ENCODE results near the gene LRRC32. TPM values are rescaled to one million over a fixed set of nuclear protein-coding genes. Genes with fewer than 3 reads are reported as not detected.

LRRC32 gene
- total RNA-seq, 2 experiments from 2014 or later, result 1.8 to 2.4 TPM

DNA sequence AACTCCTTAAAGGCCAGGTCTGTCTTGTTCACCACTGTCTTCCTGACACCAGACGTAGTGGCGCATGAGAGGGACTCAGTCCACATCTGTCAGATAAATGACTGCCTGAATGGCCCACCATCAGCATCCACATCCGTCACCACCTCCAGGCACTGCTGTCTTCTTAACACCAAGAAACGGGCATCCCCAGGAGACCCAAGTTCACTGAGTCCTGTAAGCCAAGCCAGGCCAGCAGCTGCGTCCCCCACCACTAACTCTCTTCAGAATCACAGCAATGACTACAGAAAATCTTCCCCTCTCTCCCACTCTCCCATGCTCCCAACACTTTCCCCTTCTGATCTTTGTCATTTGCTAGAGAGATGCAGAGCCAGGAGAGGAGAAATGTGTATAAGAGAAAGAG lies 47.3 kb upstream of the LRRC32 start:
- Mint-ChIP-seq H3K27ac (no peak overlapping the region), H3K36me3 (ENCODE audit: low read depth) (no peaks in the 10 kb centered on the region), H3K27me3 (peaks cover 10% of the 10 kb centered on the region), H3K4me3 (no peak overlapping the region), H3K9me3 (no peaks in the 10 kb centered on the region), H3K4me1 (ENCODE audit: low read depth) (peaks cover 5% of the 10 kb centered on the region)
- Histone ChIP-seq H3K4me3 (ENCODE audit: low read length) (no peak overlapping the region), H3K36me3 (ENCODE audit: insufficient read depth, low read length) (no peaks in the 10 kb centered on the region), H3K9me3 (ENCODE audit: control insufficient read depth in 1 of 2, insufficient read depth in 1 of 2, low read length in 2 of 2) (no peaks in the 10 kb centered on the region), H3K27me3 (ENCODE audit: control insufficient read depth in 1 of 2, insufficient read depth in 2 of 2, low read length in 2 of 2) (peaks cover 0 to 5% of the 10 kb centered on the region in 2 experiments), H3K27ac (ENCODE audit: low read depth in 1 of 2, low read length in 2 of 2) (no peak overlapping the region), H3K4me1 (ENCODE audit: insufficient read depth, low read length) (peaks cover 8% of the 10 kb centered on the region)
- TF ChIP-seq, protein P1, sequence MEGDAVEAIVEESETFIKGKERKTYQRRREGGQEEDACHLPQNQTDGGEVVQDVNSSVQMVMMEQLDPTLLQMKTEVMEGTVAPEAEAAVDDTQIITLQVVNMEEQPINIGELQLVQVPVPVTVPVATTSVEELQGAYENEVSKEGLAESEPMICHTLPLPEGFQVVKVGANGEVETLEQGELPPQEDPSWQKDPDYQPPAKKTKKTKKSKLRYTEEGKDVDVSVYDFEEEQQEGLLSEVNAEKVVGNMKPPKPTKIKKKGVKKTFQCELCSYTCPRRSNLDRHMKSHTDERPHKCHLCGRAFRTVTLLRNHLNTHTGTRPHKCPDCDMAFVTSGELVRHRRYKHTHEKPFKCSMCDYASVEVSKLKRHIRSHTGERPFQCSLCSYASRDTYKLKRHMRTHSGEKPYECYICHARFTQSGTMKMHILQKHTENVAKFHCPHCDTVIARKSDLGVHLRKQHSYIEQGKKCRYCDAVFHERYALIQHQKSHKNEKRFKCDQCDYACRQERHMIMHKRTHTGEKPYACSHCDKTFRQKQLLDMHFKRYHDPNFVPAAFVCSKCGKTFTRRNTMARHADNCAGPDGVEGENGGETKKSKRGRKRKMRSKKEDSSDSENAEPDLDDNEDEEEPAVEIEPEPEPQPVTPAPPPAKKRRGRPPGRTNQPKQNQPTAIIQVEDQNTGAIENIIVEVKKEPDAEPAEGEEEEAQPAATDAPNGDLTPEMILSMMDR (IDR thresholded peaks at IDR 0.05), result no peak
- ATAC-seq (ENCODE audit: poor library complexity) (no peak), DNase-seq (no peak)
- CTCF ChIA-PET, result no interaction called here
- intact Hi-C loops (cut with DNase I, micrococcal nuclease), result no loop called here
- POLR2A ChIA-PET, result no interaction called here

DNA sequence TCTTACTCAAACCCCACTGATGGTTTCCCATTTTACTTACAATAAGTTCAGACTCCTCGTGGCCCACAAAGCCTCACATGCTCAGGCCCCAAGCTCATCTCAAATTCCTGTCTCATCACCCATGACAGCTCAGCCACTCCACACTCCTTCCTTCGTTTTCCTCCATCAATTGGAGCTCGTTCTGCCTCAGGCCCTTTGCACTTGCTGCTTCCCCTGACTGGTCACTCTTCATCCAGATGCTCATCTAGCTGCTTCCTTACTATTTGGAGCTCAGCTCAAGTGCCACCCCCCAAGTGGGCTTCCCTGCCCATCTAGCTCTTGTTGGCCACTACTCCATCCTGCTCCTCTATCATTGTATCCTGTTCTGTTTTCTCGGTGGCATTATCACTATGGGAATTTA lies 46.8 kb upstream of the LRRC32 start:
- Histone ChIP-seq H3K4me3 (ENCODE audit: low read length) (no peak overlapping the region), H3K36me3 (ENCODE audit: insufficient read depth, low read length) (no peaks in the 10 kb centered on the region), H3K27ac (ENCODE audit: low read depth in 1 of 2, low read length in 2 of 2) (no peak overlapping the region), H3K9me3 (ENCODE audit: control insufficient read depth in 1 of 2, insufficient read depth in 1 of 2, low read length in 2 of 2) (no peaks in the 10 kb centered on the region), H3K27me3 (ENCODE audit: control insufficient read depth in 1 of 2, insufficient read depth in 2 of 2, low read length in 2 of 2) (peaks cover 0 to 2% of the 10 kb centered on the region in 2 experiments), H3K4me1 (ENCODE audit: insufficient read depth, low read length) (peaks cover 8% of the 10 kb centered on the region)
- Mint-ChIP-seq H3K4me1 (ENCODE audit: low read depth) (peaks cover 5% of the 10 kb centered on the region), H3K36me3 (ENCODE audit: low read depth) (no peaks in the 10 kb centered on the region), H3K4me3 (no peak overlapping the region), H3K9me3 (no peaks in the 10 kb centered on the region), H3K27me3 (peaks cover 6% of the 10 kb centered on the region), H3K27ac (no peak overlapping the region)
- intact Hi-C loops (cut with DNase I, micrococcal nuclease), result no loop called here
- CTCF ChIA-PET, result no interaction called here
- ATAC-seq (ENCODE audit: poor library complexity), result no peak
- TF ChIP-seq, protein P1 (IDR thresholded peaks at IDR 0.05), result no peak
- no peak for DNase-seq
- POLR2A ChIA-PET, result no interaction called here

DNA sequence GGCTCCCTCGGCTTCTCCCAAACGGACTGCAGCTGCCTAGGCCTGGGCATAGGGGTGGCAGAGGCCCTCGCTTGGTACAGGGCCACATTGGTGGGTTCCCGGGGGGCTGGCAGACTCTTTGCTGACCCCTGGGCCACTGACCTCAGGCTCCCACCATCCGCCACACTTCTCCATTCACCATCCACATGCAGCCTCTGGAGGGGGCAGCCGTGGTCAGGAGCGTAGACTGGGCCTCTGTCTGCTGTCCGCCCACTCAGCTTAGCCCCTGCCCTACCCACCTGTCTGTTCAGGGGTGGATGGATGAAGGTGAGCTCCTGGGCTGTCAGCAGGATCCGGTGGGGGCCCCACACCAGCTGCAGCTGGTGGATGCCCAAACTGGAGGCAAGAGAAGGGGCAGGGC lies 45.7 kb upstream of the LRRC32 start:
- Mint-ChIP-seq H3K27me3 (no peaks in the 10 kb centered on the region), H3K9me3 (no peaks in the 10 kb centered on the region), H3K4me1 (ENCODE audit: low read depth) (no peaks in the 10 kb centered on the region), H3K36me3 (ENCODE audit: low read depth) (no peaks in the 10 kb centered on the region), H3K4me3 (no peak overlapping the region), H3K27ac (no peak overlapping the region)
- no peaks in the 10 kb centered on the region for H3K27me3 ChIP-seq (ENCODE audit: control insufficient read depth in 1 of 2, insufficient read depth in 2 of 2, low read length in 2 of 2)
- ATAC-seq (ENCODE audit: poor library complexity), result no peak
- POLR2A ChIA-PET, result no interaction called here
- intact Hi-C loops (cut with DNase I, micrococcal nuclease), result no loop called here
- TF ChIP-seq, protein P1 (IDR thresholded peaks at IDR 0.05), result no peak
- no peak overlapping the region for H3K4me3 ChIP-seq (ENCODE audit: low read length)
- CTCF ChIA-PET, result no interaction called here
- H3K4me1 ChIP-seq (ENCODE audit: insufficient read depth, low read length), result no peaks in the 10 kb centered on the region
- H3K9me3 ChIP-seq (ENCODE audit: control insufficient read depth in 1 of 2, insufficient read depth in 1 of 2, low read length in 2 of 2), result no peaks in the 10 kb centered on the region
- DNase-seq, result no peak
- no peaks in the 10 kb centered on the region for H3K36me3 ChIP-seq (ENCODE audit: insufficient read depth, low read length)
- H3K27ac ChIP-seq (ENCODE audit: low read depth in 1 of 2, low read length in 2 of 2), result no peak overlapping the region
